ENCODE data around the gene GASK1B.

DNA sequence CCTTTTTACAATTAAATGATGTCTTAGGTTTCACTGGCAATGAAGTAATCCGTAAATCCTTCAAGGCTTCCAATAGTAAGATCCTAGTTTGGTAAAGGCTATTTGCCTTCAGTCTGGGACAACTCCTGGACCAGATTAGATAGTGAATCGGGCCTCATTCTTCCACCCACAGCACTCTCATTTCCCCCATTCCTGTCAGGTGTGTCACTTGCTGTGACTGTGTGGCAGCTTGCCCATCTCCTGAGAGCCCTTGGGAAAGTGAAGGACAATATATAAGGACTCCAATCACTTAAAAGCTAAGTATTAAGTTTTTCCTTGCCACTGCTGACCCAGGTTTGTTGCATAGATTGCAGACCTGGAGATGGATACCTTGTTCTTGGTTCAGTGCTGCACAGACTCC, 3.3 kb upstream of the GASK1B start:
- TF ChIP-seq, protein P1, sequence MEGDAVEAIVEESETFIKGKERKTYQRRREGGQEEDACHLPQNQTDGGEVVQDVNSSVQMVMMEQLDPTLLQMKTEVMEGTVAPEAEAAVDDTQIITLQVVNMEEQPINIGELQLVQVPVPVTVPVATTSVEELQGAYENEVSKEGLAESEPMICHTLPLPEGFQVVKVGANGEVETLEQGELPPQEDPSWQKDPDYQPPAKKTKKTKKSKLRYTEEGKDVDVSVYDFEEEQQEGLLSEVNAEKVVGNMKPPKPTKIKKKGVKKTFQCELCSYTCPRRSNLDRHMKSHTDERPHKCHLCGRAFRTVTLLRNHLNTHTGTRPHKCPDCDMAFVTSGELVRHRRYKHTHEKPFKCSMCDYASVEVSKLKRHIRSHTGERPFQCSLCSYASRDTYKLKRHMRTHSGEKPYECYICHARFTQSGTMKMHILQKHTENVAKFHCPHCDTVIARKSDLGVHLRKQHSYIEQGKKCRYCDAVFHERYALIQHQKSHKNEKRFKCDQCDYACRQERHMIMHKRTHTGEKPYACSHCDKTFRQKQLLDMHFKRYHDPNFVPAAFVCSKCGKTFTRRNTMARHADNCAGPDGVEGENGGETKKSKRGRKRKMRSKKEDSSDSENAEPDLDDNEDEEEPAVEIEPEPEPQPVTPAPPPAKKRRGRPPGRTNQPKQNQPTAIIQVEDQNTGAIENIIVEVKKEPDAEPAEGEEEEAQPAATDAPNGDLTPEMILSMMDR (conservative IDR thresholded peaks at IDR 0.05; ENCODE audit: low read depth, low read length) = no peak
- TF ChIP-seq EZH2 (IDR thresholded peaks at IDR 0.05; ENCODE audit: borderline replicate concordance, low read depth, low read length, poor library complexity, severe bottlenecking) = no peak

All from A673 (cell line).